ENCODE data around the gene SYAP1. TPM values are rescaled to one million over a fixed set of nuclear protein-coding genes. Genes with fewer than 3 reads are reported as not detected.

SYAP1 gene
- total RNA-seq, 1 experiment from 2014 or later, result 18.5 TPM

- no peak for TF ChIP-seq HMGXB4 (CRISPR knock-in tag; IDR thresholded peaks at IDR 0.05)
- no peak for TF ChIP-seq EMX1 (CRISPR knock-in tag; IDR thresholded peaks at IDR 0.05)
- no peak for TF ChIP-seq NFE2L1 (CRISPR knock-in tag; IDR thresholded peaks at IDR 0.05)
- no peak for TF ChIP-seq PREB (CRISPR knock-in tag; IDR thresholded peaks at IDR 0.05; ENCODE audit: borderline replicate concordance)
- no peak for TF ChIP-seq RELA (CRISPR knock-in tag; IDR thresholded peaks at IDR 0.05; ENCODE audit: borderline replicate concordance)
- TF ChIP-seq MXD4 (CRISPR knock-in tag; IDR thresholded peaks at IDR 0.05; ENCODE audit: borderline replicate concordance), result no peak
Measured at GRCh38 chrX:16778545-16778944, 59.1 kb downstream of the SYAP1 start (continued).

- CTCF ChIA-PET, result no interaction called here
- no peak overlapping the region for H3K27ac Mint-ChIP-seq
- ATAC-seq, result no peak
Measured at GRCh38 chrX:16778993-16779392, 59.6 kb downstream of the SYAP1 start.

More at GRCh38 chrX:16778993-16779392, 59.6 kb downstream of the SYAP1 start:
- POLR2A ChIA-PET, result no interaction called here
- no peak for DNase-seq (ENCODE audit: low spot score)
- Mint-ChIP-seq H3K36me3 (no peaks in the 10 kb centered on the region), H3K27me3 (ENCODE audit: low read depth) (no peaks in the 10 kb centered on the region), H3K9me3 (no peaks in the 10 kb centered on the region), H3K4me3 (no peak overlapping the region), H3K4me1 (no peaks in the 10 kb centered on the region)
- TF ChIP-seq TEAD4 (CRISPR knock-in tag; IDR thresholded peaks at IDR 0.05) (no peak), ZNF532 (CRISPR knock-in tag; IDR thresholded peaks at IDR 0.05; ENCODE audit: borderline replicate concordance) (no peak), AR (CRISPR knock-in tag; IDR thresholded peaks at IDR 0.05) (no peak), ZNF512 (CRISPR knock-in tag; IDR thresholded peaks at IDR 0.05; ENCODE audit: borderline replicate concordance) (no peak), RORB (CRISPR knock-in tag; IDR thresholded peaks at IDR 0.05) (no peak), RELA (CRISPR knock-in tag; IDR thresholded peaks at IDR 0.05; ENCODE audit: borderline replicate concordance) (no peak), SMAD4 (CRISPR knock-in tag; IDR thresholded peaks at IDR 0.05) (no peak), IRF2 (CRISPR knock-in tag; IDR thresholded peaks at IDR 0.05; ENCODE audit: borderline replicate concordance, low read depth) (no peak), NR1H2 (CRISPR knock-in tag; IDR thresholded peaks at IDR 0.05) (no peak), CREB1 (CRISPR knock-in tag; IDR thresholded peaks at IDR 0.05) (no peak), ZNF416 (CRISPR knock-in tag; IDR thresholded peaks at IDR 0.05) (no peak), CREM (CRISPR knock-in tag; IDR thresholded peaks at IDR 0.05) (no peak), CBFB (CRISPR knock-in tag; IDR thresholded peaks at IDR 0.05; ENCODE audit: low read depth) (no peak), USF2 (CRISPR knock-in tag; IDR thresholded peaks at IDR 0.05) (no peak), E2F1 (CRISPR knock-in tag; IDR thresholded peaks at IDR 0.05) (no peak), E2F5 (CRISPR knock-in tag; IDR thresholded peaks at IDR 0.05) (no peak), JUN (CRISPR knock-in tag; IDR thresholded peaks at IDR 0.05) (no peak)
